Fibroblast of lung (primary cell): ENCODE results near the gene CSNK2A1. TPM values are rescaled to one million over a fixed set of nuclear protein-coding genes. Genes with fewer than 3 reads are reported as not detected.
A peak's percentile ranks its signal among the peaks of the same experiment; 100 is the strongest.

ENCODE experiments used
- DNase-seq, 2 donors: peaks; one replicate each; pipeline versions ENCODE4 v3.0.0 to v3.0.0-alpha.2; 2010; ENCODE audit warnings: low read depth in 2 of 2
- H2AFZ ChIP-seq: 2 replicates; pipeline ENCODE4 v1.5.1; 2012; ENCODE audit warnings: low read length, control low read depth, inconsistent platforms
- H3K27ac ChIP-seq: 2 replicates; pipeline ENCODE4 v1.5.1; 2011; ENCODE audit warnings: low read length, control low read depth; ENCODE audit not compliant: insufficient read depth
- H3K27me3 ChIP-seq: 2 replicates; pipeline ENCODE4 v1.5.1; 2011; ENCODE audit warnings: mild to moderate bottlenecking, low read length; ENCODE audit not compliant: control insufficient read depth, insufficient read depth
- H3K36me3 ChIP-seq: 2 replicates; pipeline ENCODE4 v1.5.1; 2011; ENCODE audit warnings: low read length; ENCODE audit not compliant: control insufficient read depth, insufficient read depth
- H3K4me1 ChIP-seq: 2 replicates; pipeline ENCODE4 v1.5.1; 2011; ENCODE audit warnings: low read length; ENCODE audit not compliant: control insufficient read depth, insufficient read depth; ENCODE audit errors: extremely low read depth
- H3K4me2 ChIP-seq: 2 replicates; pipeline ENCODE4 v1.5.1; 2011; ENCODE audit warnings: low read length, control low read depth; ENCODE audit not compliant: insufficient read depth; ENCODE audit errors: extremely low read depth
- H3K4me3 ChIP-seq, 4 experiments: fragments of 200-600 bp in 1 of 4; sonication (generic) in 1 of 4; replicated peaks in 1 of 4; 2 replicates each; pipeline ENCODE4 v1.5.1; 2011 to 2016; ENCODE audit warnings: low read length in 4 of 4, low read depth in 3 of 4, mild to moderate bottlenecking in 3 of 4, control low read depth in 2 of 4, inconsistent platforms in 1 of 4, mixed read lengths in 1 of 4; ENCODE audit not compliant: insufficient read depth in 1 of 4; ENCODE audit errors: control extremely low read depth in 1 of 4
- H3K79me2 ChIP-seq: 2 replicates; pipeline ENCODE4 v1.5.1; 2012; ENCODE audit warnings: mild to moderate bottlenecking, low read length, inconsistent platforms; ENCODE audit not compliant: control insufficient read depth, insufficient read depth
- H3K9ac ChIP-seq: 2 replicates; pipeline ENCODE4 v1.5.1; 2011; ENCODE audit warnings: mild to moderate bottlenecking, low read length, control low read depth; ENCODE audit not compliant: insufficient read depth
- H3K9me3 ChIP-seq: 2 replicates; pipeline ENCODE4 v1.5.1; 2012; ENCODE audit warnings: low read depth, low read length; ENCODE audit not compliant: control insufficient read depth, insufficient read depth
- H4K20me1 ChIP-seq: 2 replicates; pipeline ENCODE4 v1.5.1; 2011; ENCODE audit warnings: low read length; ENCODE audit not compliant: control insufficient read depth, insufficient read depth; ENCODE audit errors: extremely low read depth
- CTCF ChIP-seq, 2 donors: IDR thresholded peaks in 1 of 2; conservative IDR thresholded peaks in 1 of 2; 1 replicate in 1 of 2; 2 replicates in 1 of 2; pipeline ENCODE4 v1.5.1; 2011 to 2012; ENCODE audit warnings: low read length in 2 of 2, control low read depth in 1 of 2, inconsistent platforms in 1 of 2, low read depth in 1 of 2, mild to moderate bottlenecking in 1 of 2
- EZH2 ChIP-seq: IDR thresholded peaks from 2 replicates; pipeline ENCODE4 v1.5.1; 2012; ENCODE audit warnings: low read length, control low read depth, mild to moderate bottlenecking; ENCODE audit errors: missing control alignments
- polyA plus RNA-seq, 2 donors: library from polyadenylated mRNA; depleted of rRNA in 1 of 2; stranded (reverse) in 1 of 2; unstranded in 1 of 2; fragments of >200 nt; gene quantifications; 2 replicates each; pipeline ENCODE4 v1.2.1, GENCODE V29; 2011 to 2012; ENCODE audit warnings: missing spikeins in 1 of 2
- total RNA-seq: library from RNA; depleted of rRNA; stranded (reverse); fragments of >200 nt; gene quantifications from 2 replicates; pipeline ENCODE4 v1.2.1, GENCODE V29; 2014

The CSNK2A1 gene
- total and polyA plus RNA-seq, 2 donors (not counting 1 experiment from before 2014, with no cell fraction given), result 120 to 124 TPM

DNA sequence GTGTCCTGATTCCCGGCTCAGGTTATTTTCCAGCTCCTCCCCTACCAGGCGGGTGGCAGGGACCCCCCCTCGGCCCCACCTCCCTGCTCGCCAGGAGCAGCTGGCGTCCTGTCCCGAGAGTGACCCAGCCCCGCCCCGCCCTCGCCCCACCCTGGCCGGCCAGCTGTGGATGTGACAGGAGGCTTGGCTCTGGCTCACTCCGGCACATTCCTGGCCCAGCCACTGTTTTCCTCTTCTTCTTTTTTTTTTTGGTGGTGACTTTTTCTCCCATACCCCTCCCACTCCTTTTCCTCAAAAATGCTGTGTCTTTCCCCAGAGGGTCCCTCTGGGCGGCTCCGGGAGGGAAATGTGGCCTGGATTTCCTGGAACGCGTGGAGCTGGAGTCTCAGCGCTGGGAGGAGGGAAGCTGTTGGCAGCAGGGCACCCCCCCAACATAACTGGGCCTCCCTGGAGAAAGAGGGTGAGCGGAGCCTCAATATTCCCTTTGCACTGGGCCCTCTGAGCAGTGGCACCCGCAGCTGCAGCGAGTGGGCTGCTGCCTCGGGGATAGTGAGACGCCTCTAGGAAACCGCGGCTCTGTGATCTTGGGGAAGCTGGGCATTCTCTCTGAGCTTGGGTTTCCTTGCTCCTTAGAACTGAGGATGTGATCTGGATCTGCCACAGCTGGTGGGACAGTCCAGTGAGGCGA is 28.3 kb upstream of the CSNK2A1 start:
- peak; percentile 13 to 19 for DNase-seq
- Histone ChIP-seq H3K4me2 (no peak overlapping the region), H3K27me3 (peaks cover 22% of the 10 kb centered on the region)

DNA sequence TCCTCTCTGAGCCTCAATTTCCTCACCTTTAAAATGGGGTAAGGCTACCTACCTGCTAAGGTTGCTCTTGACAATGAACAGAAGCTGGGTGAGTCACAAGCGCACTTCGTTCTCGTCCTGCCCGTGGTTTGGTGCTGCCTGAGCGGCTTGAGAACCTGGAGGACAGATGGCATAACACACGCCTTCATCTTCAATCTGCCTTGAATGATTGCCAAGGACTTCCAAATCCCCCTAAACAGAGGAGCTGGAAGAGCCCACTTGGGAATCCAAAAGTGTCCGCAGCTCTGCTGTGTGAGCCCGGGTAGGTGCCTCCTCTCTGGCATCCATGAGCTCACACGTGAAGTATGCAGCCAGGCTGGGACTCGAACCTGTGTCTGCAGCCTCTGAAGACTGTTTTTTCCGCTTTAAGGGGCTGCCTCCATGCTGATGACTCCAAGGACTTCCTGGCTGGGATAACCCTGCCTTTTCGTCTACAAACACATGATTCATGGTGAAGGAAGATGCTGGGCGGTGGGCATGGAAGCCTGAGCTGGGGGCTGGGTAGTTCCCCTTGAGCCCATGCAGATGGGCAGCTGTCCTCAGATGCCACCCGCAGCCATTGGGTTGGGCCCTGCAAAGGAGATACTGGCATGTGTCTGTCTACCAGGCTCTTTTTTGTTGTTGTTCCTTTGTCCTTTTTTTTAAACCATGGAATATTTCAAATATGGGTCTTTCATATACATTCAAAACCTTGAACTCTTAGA is 25.3 kb upstream of the CSNK2A1 start:
- peaks cover 22% of the 10 kb centered on the region for H3K27me3 ChIP-seq
- H3K9ac ChIP-seq, result no peak overlapping the region
- no peak for TF ChIP-seq EZH2
- H3K27ac ChIP-seq, result no peak overlapping the region
- H3K9me3 ChIP-seq, result no peaks in the 10 kb centered on the region
- no peak overlapping the region for H2AFZ ChIP-seq
- H3K4me1 ChIP-seq, result no peaks in the 10 kb centered on the region
- H3K4me2 ChIP-seq, result no peak overlapping the region
- H3K4me3 ChIP-seq, result no peak overlapping the region
- H3K79me2 ChIP-seq, result no peaks in the 10 kb centered on the region
- no peaks in the 10 kb centered on the region for H4K20me1 ChIP-seq
- H3K36me3 ChIP-seq, result no peaks in the 10 kb centered on the region
- DNase-seq, result no peak

More for the DNA sequence above, 28.3 kb upstream of the CSNK2A1 start:
- Histone ChIP-seq H3K9me3 (no peaks in the 10 kb centered on the region), H3K4me3 (no peak overlapping the region), H4K20me1 (no peaks in the 10 kb centered on the region), H3K9ac (no peak overlapping the region), H3K79me2 (no peaks in the 10 kb centered on the region), H3K27ac (no peak overlapping the region), H3K4me1 (no peaks in the 10 kb centered on the region), H3K36me3 (no peaks in the 10 kb centered on the region), H2AFZ (no peak overlapping the region)
- TF ChIP-seq EZH2 (peak; percentile 57), CTCF (conservative IDR thresholded peaks at IDR 0.05 in 1 of 2, IDR thresholded peaks at IDR 0.05 in 1 of 2; ENCODE audit: low read depth in 1 of 2, low read length in 2 of 2) (no peak)

DNA sequence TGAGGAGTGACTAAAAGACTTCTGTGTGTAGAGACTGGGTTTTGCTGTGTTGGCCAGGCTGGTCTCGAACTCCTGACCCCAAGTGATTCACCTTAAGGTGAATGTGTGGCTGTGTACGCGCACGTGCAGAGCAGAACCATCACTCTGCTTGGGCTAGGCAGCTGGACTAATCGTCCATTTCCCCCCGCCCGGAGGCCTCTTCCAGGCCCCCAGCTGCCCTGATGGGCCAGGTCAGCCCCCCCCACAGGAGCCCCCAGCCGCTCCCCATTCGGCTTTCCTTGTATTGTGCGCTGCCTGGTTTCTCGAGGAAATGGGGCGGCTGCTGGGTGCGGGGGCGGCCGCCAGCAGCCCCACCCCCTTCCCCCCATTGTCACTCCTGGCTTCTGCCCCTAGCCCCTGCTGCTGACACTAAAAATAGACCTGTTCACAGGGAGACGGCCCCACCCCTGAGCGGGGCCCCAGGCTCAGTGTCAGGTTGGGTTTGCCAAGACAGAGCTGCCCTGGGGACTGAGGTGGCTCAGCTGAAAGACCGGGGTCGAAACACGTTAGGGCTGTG is 24.6 kb upstream of the CSNK2A1 start:
- no peak for DNase-seq
- H3K27ac ChIP-seq, result no peak overlapping the region
- no peaks in the 10 kb centered on the region for H3K36me3 ChIP-seq
- H4K20me1 ChIP-seq, result no peaks in the 10 kb centered on the region
- H3K9ac ChIP-seq, result no peak overlapping the region
- H3K27me3 ChIP-seq, result peaks cover 17% of the 10 kb centered on the region
- H3K4me2 ChIP-seq, result no peak overlapping the region
- H3K4me1 ChIP-seq, result no peaks in the 10 kb centered on the region
- H3K9me3 ChIP-seq, result no peaks in the 10 kb centered on the region
- no peak overlapping the region for H3K4me3 ChIP-seq
- TF ChIP-seq CTCF (conservative IDR thresholded peaks at IDR 0.05 in 1 of 2, IDR thresholded peaks at IDR 0.05 in 1 of 2; ENCODE audit: low read depth in 1 of 2, low read length in 2 of 2), result no peak
- no peak for TF ChIP-seq EZH2
- no peak overlapping the region for H2AFZ ChIP-seq
- H3K79me2 ChIP-seq, result no peaks in the 10 kb centered on the region
